Urothelium cell line (cell line): ENCODE data around the gene PGRMC2.
"Not testable (repeated sequence)": the region's sequence is repeated elsewhere in the genome, so short reads cannot be mapped to it uniquely, and the experiment has no call there.

Source experiments
- DNase-seq: peaks from one replicate; pipeline ENCODE4 v3.0.0; 2011; ENCODE audit warnings: low spot score, mixed read lengths
- FAIRE-seq: peaks from 2 replicates; lab custom pipeline; 2011; peaks lifted over from hg19 to GRCh38; lab: Jason Lieb, UNC

PGRMC2 gene

GRCh38 chr4:128271551-128271950 lies 16.1 kb downstream of the PGRMC2 start:
- no peak for DNase-seq
- FAIRE-seq, result no peak

DNA sequence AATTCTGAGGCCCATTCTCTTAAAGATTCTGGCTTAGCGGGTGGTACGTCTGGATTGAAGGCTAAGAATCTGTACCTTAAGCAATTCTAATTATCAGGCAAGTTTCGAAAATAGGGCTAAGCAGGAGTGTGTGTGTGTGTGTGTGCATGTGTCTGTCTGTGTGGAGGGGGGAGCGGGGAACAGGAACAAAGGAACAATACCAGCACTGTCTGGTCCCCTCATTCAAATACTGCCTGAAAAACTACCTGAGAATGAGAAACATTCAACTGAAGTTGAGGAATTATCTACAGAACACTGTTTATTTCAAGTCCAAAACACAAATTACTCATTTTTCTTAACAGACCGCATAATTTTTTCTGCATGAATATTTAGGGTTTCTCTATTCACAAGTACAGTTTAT lies 18.6 kb downstream of the PGRMC2 start:
- FAIRE-seq (no peak), DNase-seq (no peak)

DNA sequence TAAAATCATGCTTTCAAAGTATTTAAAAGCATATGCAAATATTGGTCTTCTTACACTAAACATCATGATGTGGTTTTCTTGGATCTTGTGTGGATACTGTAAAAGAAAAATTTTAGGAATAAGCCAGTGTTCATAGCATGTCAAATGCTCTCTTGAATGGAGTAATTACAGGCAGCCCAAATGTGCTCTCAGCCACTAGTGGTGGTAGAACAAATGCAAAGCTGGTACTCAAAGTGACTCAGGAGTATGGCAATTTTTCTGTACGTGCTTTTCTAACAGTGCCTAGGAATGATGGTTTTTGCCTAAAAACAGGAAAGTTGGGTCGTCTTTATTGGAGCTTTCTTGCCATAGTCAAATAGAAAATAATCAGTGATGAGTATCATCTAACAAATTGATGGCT lies 19.9 kb downstream of the PGRMC2 start:
- FAIRE-seq (no peak), DNase-seq (no peak)

DNA sequence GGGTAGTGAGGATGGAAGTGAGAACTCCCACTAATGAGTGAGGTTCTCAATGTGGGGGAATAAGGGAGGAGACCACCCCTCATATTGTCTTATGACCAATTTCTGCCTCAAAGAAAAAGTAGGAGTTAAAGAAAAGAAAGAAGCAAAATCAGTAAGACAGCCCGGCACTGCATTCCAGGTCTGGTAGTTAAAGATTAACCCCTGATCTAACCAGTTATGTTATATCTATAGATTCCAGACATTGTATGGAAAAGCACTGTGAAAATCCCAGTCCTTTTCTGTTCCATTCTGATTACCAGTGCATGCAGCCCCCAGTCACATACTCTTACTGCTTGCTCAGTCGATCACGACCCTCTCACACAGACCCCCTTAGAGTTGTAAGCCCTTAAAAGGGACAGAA lies 20.4 kb downstream of the PGRMC2 start:
- FAIRE-seq, result not testable (repeated sequence)

DNA sequence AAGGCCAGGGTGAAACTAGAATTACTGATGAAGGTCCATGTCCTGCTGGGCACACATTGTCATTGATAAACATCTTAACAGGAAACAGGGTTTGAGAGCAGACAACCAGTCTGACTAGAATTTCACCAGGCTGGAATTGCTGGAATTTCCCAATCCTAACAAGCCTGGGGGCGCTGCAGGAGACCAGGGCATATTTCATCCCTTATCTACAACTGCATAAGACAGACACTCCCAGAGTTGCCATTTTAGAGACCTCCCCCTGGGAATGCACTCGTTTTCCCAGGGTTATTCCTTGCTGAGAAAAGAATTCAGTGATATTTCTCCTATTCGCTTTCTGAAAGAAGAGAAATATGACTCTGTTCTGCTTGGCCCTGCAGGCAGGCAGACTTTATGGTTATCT lies 22.1 kb downstream of the PGRMC2 start:
- FAIRE-seq, DNase-seq: not testable (repeated sequence)

More for the DNA sequence above, 20.4 kb downstream of the PGRMC2 start:
- DNase-seq, result not testable (repeated sequence)

- not testable (repeated sequence) for FAIRE-seq, DNase-seq
These were observed 27.7 kb downstream of the PGRMC2 start for GRCh38 chr4:128259889-128260288.

- not testable (repeated sequence) for FAIRE-seq, DNase-seq
These were observed 29.4 kb downstream of the PGRMC2 start for GRCh38 chr4:128258166-128258565.

GRCh38 chr4:128256539-128256938 lies 31.1 kb downstream of the PGRMC2 start:
- no peak for FAIRE-seq
- DNase-seq, result no peak

DNA sequence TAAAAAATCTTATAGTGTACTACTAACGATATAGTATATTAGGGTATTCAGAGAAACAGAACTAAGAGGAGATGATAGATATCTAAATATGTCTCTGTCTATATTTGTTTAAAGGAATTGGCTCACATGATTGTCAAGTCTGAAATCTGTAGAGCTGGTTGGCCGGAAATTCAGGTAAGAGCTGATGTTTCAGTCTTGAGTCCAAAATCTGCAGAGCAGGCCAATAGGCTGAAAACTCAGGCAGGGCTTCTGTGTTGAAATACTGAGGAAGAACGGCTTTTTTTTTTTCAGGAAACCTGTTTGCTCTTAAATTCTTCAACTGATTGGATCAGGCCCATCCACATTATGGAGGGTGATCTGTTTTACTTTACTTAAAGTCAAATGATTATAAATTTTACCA lies 31.7 kb downstream of the PGRMC2 start:
- DNase-seq, result no peak
- FAIRE-seq, result no peak

GRCh38 chr4:128249787-128250668 lies 37.6 kb downstream of the PGRMC2 start:
- DNase-seq (no peak), FAIRE-seq (no peak)

DNA sequence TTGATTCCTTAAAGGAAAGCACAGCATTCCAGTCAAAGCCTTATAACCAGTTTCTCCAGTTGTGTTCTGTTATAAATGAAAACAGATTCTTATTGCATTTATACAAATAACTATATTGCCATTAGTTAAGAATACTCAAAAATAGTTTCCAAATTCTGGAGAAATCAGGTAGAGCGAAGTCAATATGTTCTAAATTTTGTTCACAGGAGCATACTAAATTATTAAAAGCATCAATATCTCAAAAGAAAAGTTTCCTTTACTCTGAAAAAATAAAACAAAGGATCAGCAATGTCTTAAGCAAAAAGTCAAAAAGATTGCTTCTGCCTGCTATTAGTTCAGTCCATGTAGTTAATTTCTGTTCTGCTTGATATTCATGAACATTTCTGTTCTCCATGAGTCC lies 39.7 kb downstream of the PGRMC2 start:
- DNase-seq (no peak), FAIRE-seq (no peak)

- not testable (repeated sequence) for DNase-seq, FAIRE-seq
These were observed 42.2 kb downstream of the PGRMC2 start for GRCh38 chr4:128245391-128245790.

GRCh38 chr4:128244379-128244778 lies 43.2 kb downstream of the PGRMC2 start:
- FAIRE-seq, result no peak
- no peak for DNase-seq

GRCh38 chr4:128242601-128243000 lies 45.0 kb downstream of the PGRMC2 start:
- FAIRE-seq (no peak), DNase-seq (no peak)

DNA sequence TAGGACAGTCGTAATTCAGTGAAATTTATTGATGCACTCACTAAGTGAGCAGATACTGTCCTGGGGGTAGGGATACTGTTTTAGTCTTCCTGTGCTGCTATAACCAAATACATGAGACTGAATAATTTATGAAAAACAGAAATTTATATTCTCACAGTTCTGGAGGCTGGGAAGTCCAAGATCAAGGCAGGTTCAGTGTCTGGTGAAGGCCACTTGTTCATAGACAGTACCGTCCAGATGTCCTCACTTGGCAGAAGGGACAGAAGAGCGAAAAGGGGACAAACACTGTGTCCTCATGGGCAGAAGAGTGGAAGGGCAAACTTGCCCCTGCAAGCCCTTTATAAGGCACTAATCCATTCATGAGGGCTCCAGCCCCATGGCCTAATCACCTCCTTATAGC lies 45.6 kb downstream of the PGRMC2 start:
- DNase-seq, result no peak
- no peak for FAIRE-seq

- peak; percentile 73 for DNase-seq
- FAIRE-seq, result no peak
These were observed 46.1 kb downstream of the PGRMC2 start for GRCh38 chr4:128241425-128241913.

GRCh38 chr4:128241019-128241418 lies 46.6 kb downstream of the PGRMC2 start:
- DNase-seq (no peak), FAIRE-seq (no peak)

- FAIRE-seq (no peak), DNase-seq (no peak)
These were observed 52.8 kb downstream of the PGRMC2 start for GRCh38 chr4:128234836-128235235.

DNA sequence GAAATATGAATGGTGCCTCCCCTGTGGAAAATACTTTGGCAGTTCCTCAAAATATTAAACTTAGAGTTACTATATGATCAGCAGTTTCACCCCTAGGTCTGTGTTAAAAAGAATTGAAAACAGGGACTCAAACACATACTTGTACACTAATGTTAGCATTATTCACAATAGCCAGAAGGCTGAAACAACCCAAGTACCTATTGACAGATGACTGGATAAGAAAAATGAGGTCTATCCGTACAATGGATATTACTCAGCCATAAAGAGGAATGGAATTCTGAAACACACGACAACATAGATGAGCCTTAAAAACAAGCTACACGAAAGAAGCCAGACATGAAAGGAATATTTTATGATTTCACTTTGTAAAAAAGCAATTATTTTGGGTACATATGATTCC lies 54.9 kb downstream of the PGRMC2 start:
- no peak for FAIRE-seq
- no peak for DNase-seq

- FAIRE-seq, result no peak
- DNase-seq, result no peak
These were observed 58.5 kb downstream of the PGRMC2 start for GRCh38 chr4:128228845-128229795.

GRCh38 chr4:128227991-128228571 lies 59.5 kb downstream of the PGRMC2 start:
- DNase-seq (no peak), FAIRE-seq (no peak)
